Measurements from ENCODE around the gene SYP. TPM values are rescaled to one million over a fixed set of nuclear protein-coding genes. Genes with fewer than 3 reads are reported as not detected.
"Not testable (repeated sequence)": the region's sequence is repeated elsewhere in the genome, so short reads cannot be mapped to it uniquely, and the experiment has no call there.

Gene SYP
- total and polyA plus RNA-seq, 12 donors = 6.8 to 147 (median 19.4) TPM

- DNase-seq = peak; percentile 84 to 93 (median 87)
- Histone ChIP-seq H3K27me3 (no peaks in the 10 kb centered on the region), H3K9me3 (replicated peaks in 1 of 3) (no peaks in the 10 kb centered on the region), H3K27ac (peak overlapping the region; percentile 59 to 99 (median 89)), H3K4me3 (peak overlapping the region in 2 of 4 donors; percentile 14 to 64), H3K36me3 (replicated peaks in 1 of 2) (no peaks in the 10 kb centered on the region), H3K4me1 (replicated peaks in 1 of 2) (no peaks in the 10 kb centered on the region)
- 2 to 55% (median 24%) methylated on average over 11 to 65 of the region's 65 CpGs for whole genome bisulfite sequencing, 4 donors
- intact Hi-C loops (cut with DNase I) = loop anchor here in 1 of 2 donors (5.0 kb wide), 1 partner anchor 36 kb away; no protein-coding TSS in a partner anchor
- TF ChIP-seq CTCF (IDR thresholded peaks at IDR 0.05) = peak; percentile 45 to 84 (median 66)
- TF ChIP-seq POLR2A (IDR thresholded peaks at IDR 0.05) = peak; percentile 29 to 33
Observed at GRCh38 chrX:49155900-49156837, 43.8 kb downstream of the SYP start.

GRCh38 chrX:49155243-49155899 is 44.6 kb downstream of the SYP start:
- WGBS, 4 donors = 5 to 49% (median 30%) methylated on average over 11 to 18 of the region's 18 CpGs
- Histone ChIP-seq H3K9me3 (replicated peaks in 1 of 3) (no peaks in the 10 kb centered on the region), H3K27ac (peak overlapping the region; percentile 59 to 99 (median 89)), H3K27me3 (no peaks in the 10 kb centered on the region), H3K4me3 (peak overlapping the region in 2 of 4 donors; percentile 14 to 64), H3K36me3 (replicated peaks in 1 of 2) (no peaks in the 10 kb centered on the region), H3K4me1 (replicated peaks in 1 of 2) (no peaks in the 10 kb centered on the region)
- peak in 5 of 7 donors; percentile 45 to 67 (median 51) for DNase-seq
- intact Hi-C loops (cut with DNase I) = loop anchor here in 1 of 2 donors (5.0 kb wide), 1 partner anchor 37 kb away; no protein-coding TSS in a partner anchor
- TF ChIP-seq CTCF (IDR thresholded peaks at IDR 0.05) = no peak
- no peak for TF ChIP-seq POLR2A (IDR thresholded peaks at IDR 0.05)

GRCh38 chrX:49153467-49153866 is 46.5 kb downstream of the SYP start:
- no peaks in the 10 kb centered on the region for H3K36me3 ChIP-seq (replicated peaks in 1 of 2)
- H3K27ac ChIP-seq = no peak overlapping the region
- H3K27me3 ChIP-seq = no peaks in the 10 kb centered on the region
- no peaks in the 10 kb centered on the region for H3K4me1 ChIP-seq (replicated peaks in 1 of 2)
- WGBS, 4 donors = 76 to 93% (median 84%) methylated on average over 1 of the region's 1 CpG
- no peak for DNase-seq
- H3K4me3 ChIP-seq = no peak overlapping the region
- no peaks in the 10 kb centered on the region for H3K9me3 ChIP-seq (replicated peaks in 1 of 3)
- intact Hi-C loops (cut with DNase I) = no loop called here
- no peak for TF ChIP-seq CTCF (IDR thresholded peaks at IDR 0.05)
- TF ChIP-seq POLR2A (IDR thresholded peaks at IDR 0.05) = no peak

GRCh38 chrX:49149291-49149690 is 50.7 kb downstream of the SYP start:
- H3K36me3 ChIP-seq (replicated peaks in 1 of 2); DNase-seq; H3K4me1 ChIP-seq (replicated peaks in 1 of 2); H3K9me3 ChIP-seq (replicated peaks in 1 of 3); H3K27ac ChIP-seq; H3K4me3 ChIP-seq; intact Hi-C loops (cut with DNase I); H3K27me3 ChIP-seq: not testable (repeated sequence)
- WGBS, 4 donors = 90 to 97% (median 91%) methylated on average over 12 to 14 of the region's 14 CpGs

GRCh38 chrX:49148390-49149100 is 51.4 kb downstream of the SYP start:
- 73 to 87% (median 81%) methylated on average over 4 to 21 of the region's 21 CpGs for WGBS, 4 donors
- DNase-seq; intact Hi-C loops (cut with DNase I): not testable (repeated sequence)

More at GRCh38 chrX:49148390-49149100, 51.4 kb downstream of the SYP start:
- H3K9me3 ChIP-seq (replicated peaks in 1 of 3); H3K4me1 ChIP-seq (replicated peaks in 1 of 2); H3K27me3 ChIP-seq; H3K27ac ChIP-seq; H3K36me3 ChIP-seq (replicated peaks in 1 of 2); H3K4me3 ChIP-seq: not testable (repeated sequence)
